ENCODE measurements around the gene UBTF. TPM values are rescaled to one million over a fixed set of nuclear protein-coding genes. Genes with fewer than 3 reads are reported as not detected.

The UBTF gene
- total and polyA plus RNA-seq, 2 of the 8 experiments (the other 6 are each of a cell fraction or from before 2014, with no cell fraction given): 14.7 to 106 TPM

- Histone ChIP-seq H2AFZ (ENCODE audit: low read length) (peak overlapping the region; percentile 71), H3K18ac (ENCODE audit: extremely low read depth, low read length) (no peak overlapping the region), H3K4me2 (ENCODE audit: insufficient read depth in 1 of 2, low read depth in 2 of 2, low read length in 2 of 2) (no peak overlapping the region), H3K14ac (ENCODE audit: insufficient read length) (no peak overlapping the region), H2BK20ac (ENCODE audit: low read length) (no peak overlapping the region), H3K4me1 (replicated peaks in 1 of 4; ENCODE audit: control insufficient read depth in 3 of 4, insufficient read depth in 4 of 4, low read length in 3 of 4) (no peaks in the 10 kb centered on the region), H3K23me2 (ENCODE audit: low read depth, low read length) (no peaks in the 10 kb centered on the region), H4K91ac (replicated peaks; ENCODE audit: insufficient read length, low read length) (no peak overlapping the region), H2BK15ac (ENCODE audit: low read length) (no peak overlapping the region), H3K27me3 (replicated peaks in 1 of 4; ENCODE audit: control insufficient read depth in 3 of 4, extremely low read depth in 1 of 4, insufficient read depth in 3 of 4, low read length in 3 of 4) (no peaks in the 10 kb centered on the region; a peak in 1 of 7 replicates), H3K9me3 (ENCODE audit: insufficient read depth in 2 of 2, low read depth in 1 of 2, low read length in 1 of 2) (no peaks in the 10 kb centered on the region), H2BK5ac (ENCODE audit: low read depth, low read length) (no peak overlapping the region), H3K36me3 (ENCODE audit: control insufficient read depth in 2 of 4, insufficient read depth in 4 of 4, low read length in 3 of 4) (no peaks in the 10 kb centered on the region), H3K23ac (ENCODE audit: insufficient read length) (no peak overlapping the region), H4K8ac (ENCODE audit: extremely low read depth, insufficient read depth, low read length) (no peak overlapping the region), H4K5ac (ENCODE audit: insufficient read length, low read depth, low read length) (no peak overlapping the region), H4K20me1 (replicated peaks in 1 of 2; ENCODE audit: control insufficient read depth in 1 of 2, insufficient read depth in 2 of 2, low read length in 2 of 2) (no peaks in the 10 kb centered on the region), H2BK120ac (replicated peaks; ENCODE audit: low read depth, low read length) (no peak overlapping the region), H2AK5ac (ENCODE audit: low read depth, low read length) (no peak overlapping the region), H3K79me2 (ENCODE audit: control insufficient read depth in 1 of 2, insufficient read depth in 2 of 2, low read length in 2 of 2) (no peaks in the 10 kb centered on the region), H3K56ac (replicated peaks; ENCODE audit: insufficient read length, low read depth, low read length) (no peak overlapping the region), H3K9ac (replicated peaks in 1 of 4; ENCODE audit: extremely low read depth in 1 of 4, low read depth in 3 of 4, low read length in 3 of 4) (no peak overlapping the region; a peak in 1 of 7 replicates), H3K4ac (replicated peaks; ENCODE audit: insufficient read length, low read depth, low read length) (no peak overlapping the region), H3K27ac (ENCODE audit: low read depth, low read length) (no peak overlapping the region), H3K79me1 (ENCODE audit: low read depth, low read length) (no peaks in the 10 kb centered on the region; the same call in 1 of the 2 replicates), H2BK12ac (ENCODE audit: low read depth, low read length) (no peak overlapping the region), H3K4me3 (ENCODE audit: extremely low read depth in 1 of 4, insufficient read depth in 2 of 4, low read depth in 3 of 4, low read length in 4 of 4) (no peak overlapping the region)
- CTCF ChIA-PET (ENCODE audit: partially characterized antibody): interaction anchor here (1.2 to 2.1 kb wide), 3 partner anchors 20 to 121 kb away, joined by 3 to 9 read pairs (median 5); no protein-coding TSS in a partner anchor
- 93% methylated on average over 9 of the region's 9 CpGs; no CpG with 5 or more reads in 1 of the 2 experiments for WGBS, 2 experiments (ENCODE audit: extremely low coverage in 1 of 2, insufficient coverage in 1 of 2, insufficient read length in 1 of 2, insufficient replicate concordance in 2 of 2, low coverage in 1 of 2, low lambda C conversion rate in 2 of 2, missing lambda C conversion rate in 1 of 2)
- POLR2A ChIA-PET (ENCODE audit: partially characterized antibody): no interaction called here
- DNase-seq (ENCODE audit: low read depth in 1 of 2, low spot score in 2 of 2) (no peak), FAIRE-seq (no peak)
- no peak for TF ChIP-seq SIX5 (IDR thresholded peaks at IDR 0.05; ENCODE audit: low read depth, low read length)
- no peak for TF ChIP-seq MAX (IDR thresholded peaks at IDR 0.05)
- no peak for TF ChIP-seq SIRT6 (IDR thresholded peaks at IDR 0.05; ENCODE audit: low read length)
- TF ChIP-seq GABPA (IDR thresholded peaks at IDR 0.05; ENCODE audit: borderline replicate concordance, insufficient read depth, low read length): no peak
Observed at GRCh38 chr17:44230140-44230539, 10.7 kb upstream of the UBTF start.
